ENCODE results near the gene ACSS1.
A peak's percentile ranks its signal among the peaks of the same experiment; 100 is the strongest.

The ACSS1 gene

GRCh38 chr20:25046181-25046641 lies 11.7 kb downstream of the ACSS1 start:
- DNase-seq = no peak

DNA sequence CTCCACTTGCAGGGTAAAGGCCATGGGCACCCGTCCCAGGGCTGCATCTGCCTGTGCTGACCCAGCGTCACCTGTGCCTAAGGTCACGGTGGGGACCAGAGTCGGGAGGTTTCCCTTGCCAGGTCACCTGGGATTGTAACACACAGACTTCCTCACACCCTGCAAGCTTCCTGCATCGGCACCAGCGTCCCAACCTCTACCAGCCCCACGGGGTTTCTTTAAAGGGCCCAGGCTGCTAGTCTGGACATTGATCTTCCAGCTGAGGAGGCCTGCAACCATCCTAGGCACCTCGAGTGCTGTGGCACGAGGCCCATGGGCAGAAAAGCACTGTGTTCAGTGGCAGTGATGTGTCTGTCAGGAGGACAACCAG lies 12.6 kb downstream of the ACSS1 start:
- DNase-seq = no peak

GRCh38 chr20:25044660-25045342 lies 13.1 kb downstream of the ACSS1 start:
- DNase-seq = peak in 1 of 2 donors; percentile 51

- no peak for DNase-seq
Observed at GRCh38 chr20:25044261-25044560, 13.7 kb downstream of the ACSS1 start.

GRCh38 chr20:25043499-25044260 lies 14.3 kb downstream of the ACSS1 start:
- no peak for DNase-seq

DNA sequence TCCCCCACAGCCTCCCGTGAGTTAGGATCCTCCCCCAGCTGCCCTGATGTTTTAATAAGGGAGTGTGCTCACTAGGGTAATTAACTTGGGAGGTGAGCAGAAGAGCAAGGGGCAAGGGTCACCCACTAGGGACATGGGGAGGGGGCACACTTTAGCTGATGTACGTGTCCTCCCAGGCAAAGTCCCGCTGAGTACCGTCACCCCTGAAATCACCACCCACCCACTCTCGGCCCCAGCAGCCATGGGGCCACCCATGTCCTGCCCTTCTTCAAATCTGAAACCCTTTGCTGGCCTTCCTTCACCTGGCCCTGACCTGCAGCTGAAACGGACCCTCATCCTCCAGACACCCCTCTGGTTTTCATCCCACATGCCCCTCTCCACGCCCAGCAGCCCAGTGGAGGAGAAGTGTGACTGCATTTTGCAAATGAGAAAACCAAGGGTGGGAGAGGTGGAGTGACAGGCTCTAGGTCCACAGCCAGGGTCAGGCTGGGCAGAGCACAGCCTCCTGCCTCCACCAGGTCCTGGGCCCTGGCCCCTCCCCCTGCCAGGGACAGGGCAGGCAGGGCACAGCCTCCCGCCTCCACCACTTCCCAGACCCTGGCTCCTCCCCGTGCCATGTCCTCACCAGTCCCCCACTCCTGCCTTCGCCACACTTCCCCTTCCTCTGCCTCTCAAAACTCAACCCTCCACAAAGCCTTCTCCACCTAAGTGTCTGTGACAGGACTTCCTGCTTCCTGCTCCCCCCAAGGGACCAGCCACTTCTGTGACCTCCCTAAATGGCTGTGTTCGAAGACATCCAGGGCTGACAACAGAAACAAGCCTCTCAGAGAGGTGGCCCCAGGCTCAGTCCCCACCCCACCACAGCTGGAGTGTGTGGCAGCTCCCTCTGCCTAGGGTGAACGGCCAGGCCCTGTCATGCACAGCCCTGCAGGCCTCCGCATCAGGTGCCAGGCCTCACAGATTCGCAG lies 15.1 kb downstream of the ACSS1 start:
- no peak for DNase-seq

GRCh38 chr20:25041813-25042530 lies 16.0 kb downstream of the ACSS1 start:
- no peak for DNase-seq

DNA sequence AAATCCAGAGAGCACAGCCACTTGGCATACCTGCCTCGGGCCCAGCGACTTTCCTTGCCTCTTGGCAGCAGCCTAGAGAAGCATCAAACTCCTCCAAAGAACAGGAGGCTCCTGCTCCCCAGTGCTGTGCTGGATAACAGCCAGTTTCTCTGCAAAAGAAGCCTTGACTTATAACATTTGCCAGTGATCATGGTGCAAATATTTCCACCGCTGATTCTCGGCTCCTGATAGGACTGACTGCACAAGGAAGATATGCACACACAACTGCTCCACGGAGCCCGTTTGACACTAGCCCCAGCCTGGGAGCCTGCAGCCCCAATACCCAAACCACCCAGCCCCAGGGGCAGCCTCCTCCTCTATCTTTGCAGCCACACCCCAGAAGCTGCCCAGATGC lies 17.5 kb downstream of the ACSS1 start:
- no peak for DNase-seq

- peak; percentile 72 to 74 for DNase-seq
Observed at GRCh38 chr20:25039697-25040437, 18.1 kb downstream of the ACSS1 start.

GRCh38 chr20:25038591-25039015 lies 19.3 kb downstream of the ACSS1 start:
- no peak for DNase-seq

DNA sequence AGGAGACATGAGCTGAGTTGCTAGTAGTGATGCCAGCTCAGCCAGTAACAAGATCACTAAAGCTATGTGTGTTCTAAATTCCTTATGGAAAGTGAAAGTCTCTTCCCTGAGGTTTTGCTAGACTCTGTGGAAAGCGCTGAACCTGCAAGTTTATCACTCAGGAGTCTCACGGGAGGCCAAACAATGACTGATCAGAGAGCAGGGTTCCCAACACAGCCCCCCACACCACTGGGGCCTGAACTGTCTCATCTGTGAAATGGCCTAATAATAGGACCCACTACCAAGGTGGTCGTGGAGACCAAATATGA lies 19.9 kb downstream of the ACSS1 start:
- no peak for DNase-seq

DNA sequence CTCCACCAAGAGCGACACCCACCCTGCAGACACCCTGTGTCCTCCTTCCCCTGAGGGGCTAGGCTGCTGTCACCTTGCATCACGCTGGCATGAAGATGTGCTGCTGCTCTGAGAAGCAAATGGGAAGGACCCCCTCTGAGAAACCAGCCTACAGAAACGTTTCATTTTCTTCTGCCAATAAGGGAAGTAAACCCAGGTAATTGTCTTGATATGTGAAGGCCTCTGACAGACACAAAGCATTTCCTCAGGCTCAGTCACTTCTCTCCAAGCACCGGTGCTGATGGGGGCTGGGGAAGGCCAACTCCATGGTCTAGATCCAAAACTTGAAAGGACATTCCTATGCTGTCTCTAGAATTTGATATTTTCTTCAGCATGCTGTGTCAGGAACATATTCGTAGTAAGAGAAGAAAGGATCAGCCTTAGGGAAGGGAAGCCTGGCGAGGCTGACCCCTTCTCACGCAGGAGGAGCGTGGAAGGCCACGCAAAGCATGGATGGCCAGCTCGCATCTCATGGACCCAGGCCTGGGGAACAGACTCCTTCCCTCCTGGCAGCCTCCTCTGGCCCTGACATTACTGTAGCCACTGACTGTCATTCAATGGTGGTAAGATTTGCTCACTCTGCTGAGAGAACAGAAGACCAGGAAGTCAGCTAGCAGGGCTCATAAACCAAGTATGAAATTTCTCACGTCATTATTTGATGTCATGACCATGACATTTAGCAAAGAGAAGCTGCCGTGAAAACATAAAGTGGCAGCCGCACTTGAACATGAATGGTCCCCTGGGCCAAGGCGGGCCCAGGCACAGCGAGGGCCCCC lies 20.4 kb downstream of the ACSS1 start:
- no peak for DNase-seq

GRCh38 chr20:25036331-25036936 lies 21.5 kb downstream of the ACSS1 start:
- no peak for DNase-seq

- DNase-seq = no peak
Observed at GRCh38 chr20:25035921-25036320, 22.0 kb downstream of the ACSS1 start.

GRCh38 chr20:25033924-25034300 lies 24.0 kb downstream of the ACSS1 start:
- DNase-seq = no peak

GRCh38 chr20:25033265-25033923 lies 24.5 kb downstream of the ACSS1 start:
- DNase-seq = no peak

DNA sequence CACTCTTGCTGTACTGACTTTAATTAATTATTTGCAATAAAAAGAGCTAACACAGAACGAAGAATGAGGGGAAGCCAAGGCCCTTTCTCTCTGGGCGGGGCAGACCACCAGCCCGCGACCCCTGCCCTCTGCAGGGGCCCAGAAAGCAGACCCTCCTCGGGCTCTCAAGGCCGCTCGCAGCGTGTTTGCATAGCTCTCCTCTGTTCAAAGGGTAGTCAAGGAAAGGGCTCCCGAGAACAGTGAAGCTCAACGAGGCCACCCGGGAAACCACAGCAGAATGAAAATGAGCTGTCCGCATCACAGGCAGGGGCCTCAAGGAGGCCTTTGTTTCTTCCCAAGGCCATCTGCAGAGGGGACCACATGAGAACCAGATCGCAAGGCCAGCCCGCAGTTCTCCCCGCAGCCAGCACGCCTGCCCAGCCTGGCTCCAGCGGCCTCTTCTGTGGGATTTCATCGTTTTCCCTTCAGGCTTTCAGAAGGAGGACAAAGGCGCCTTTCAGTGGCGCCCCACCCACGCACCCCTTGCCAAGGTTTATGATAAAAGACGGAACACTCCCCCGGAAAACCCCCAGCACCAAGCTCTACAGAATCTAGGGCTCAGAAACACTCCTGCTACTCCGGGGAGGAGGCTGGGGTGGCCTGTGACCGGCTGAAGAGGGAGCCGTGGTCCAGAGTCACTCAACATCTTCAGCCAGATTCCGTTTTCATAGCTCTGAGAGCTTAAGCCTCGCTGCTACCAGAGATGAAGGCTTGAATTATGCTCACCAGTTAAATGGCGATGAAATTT lies 25.3 kb downstream of the ACSS1 start:
- peak; percentile 94 to 97 for DNase-seq

- peak in 1 of 2 donors; percentile 73 for DNase-seq
Observed at GRCh38 chr20:25032065-25032477, 25.9 kb downstream of the ACSS1 start.

GRCh38 chr20:25031241-25031640 lies 26.7 kb downstream of the ACSS1 start:
- DNase-seq = no peak
